NT2/D1 (cell line): ENCODE results near the gene EIF2S1.

Experiments used
- SUZ12 ChIP-seq: IDR thresholded peaks from 2 replicates; pipeline ENCODE4 v1.6.1; 2011; ENCODE audit not compliant: insufficient read length, insufficient read depth; ENCODE audit errors: extremely low read depth
- YY1 ChIP-seq: IDR thresholded peaks from 2 replicates; pipeline ENCODE4 v1.6.1; 2011; ENCODE audit not compliant: insufficient read length, insufficient read depth
- ZNF274 ChIP-seq: IDR thresholded peaks from 2 replicates; pipeline ENCODE4 v1.6.1; 2011; ENCODE audit warnings: mild to moderate bottlenecking, low read depth, low read length

DNA sequence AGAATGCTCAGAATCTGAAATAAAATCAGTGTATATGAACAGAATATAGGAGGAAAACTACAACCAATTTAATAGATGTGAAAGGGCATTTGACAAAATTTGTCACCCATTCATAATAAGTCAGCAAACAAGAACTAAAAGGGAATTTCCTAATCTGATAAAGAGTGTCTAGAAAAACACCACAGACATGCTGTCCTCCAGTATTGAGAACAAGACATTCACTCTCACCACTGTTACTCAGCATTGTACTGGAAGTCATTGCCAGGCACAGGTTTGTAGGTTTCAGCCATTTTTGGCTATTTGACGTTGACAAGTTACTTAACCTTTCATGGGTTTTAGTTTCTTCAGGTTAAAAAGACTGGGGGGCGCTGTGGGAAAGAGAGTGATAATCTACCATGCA is 13.2 kb downstream of the EIF2S1 start:
- TF ChIP-seq ZNF274 (no peak), YY1 (no peak), SUZ12 (no peak)
